ENCODE measurements around the gene RFPL4A. TPM values are rescaled to one million over a fixed set of nuclear protein-coding genes. Genes with fewer than 3 reads are reported as not detected.
"Not testable (repeated sequence)": the region's sequence is repeated elsewhere in the genome, so short reads cannot be mapped to it uniquely, and the experiment has no call there.

Gene RFPL4A
- polyA plus RNA-seq, 1 donor from 2014 or later = not detected

GRCh38 chr19:55750715-55751114 lies 8.2 kb upstream of the RFPL4A start:
- Histone ChIP-seq H3K79me2 (replicated peaks; ENCODE audit: insufficient read depth, low read length) (no peaks in the 10 kb centered on the region), H3K27me3 (ENCODE audit: insufficient read depth, low read depth, low read length) (no peaks in the 10 kb centered on the region), H3K4me3 (ENCODE audit: low read length) (no peak overlapping the region), H3K9ac (ENCODE audit: low read length) (no peak overlapping the region), H3K9me2 (ENCODE audit: insufficient read depth, low read length) (no peaks in the 10 kb centered on the region), H2AFZ (ENCODE audit: low read depth, low read length) (no peak overlapping the region), H4K20me1 (ENCODE audit: insufficient read depth) (no peaks in the 10 kb centered on the region), H3K36me3 (ENCODE audit: insufficient read depth, low read length) (no peaks in the 10 kb centered on the region), H3K4me2 (ENCODE audit: low read length) (no peak overlapping the region), H3K27ac (ENCODE audit: low read length) (no peak overlapping the region), H3F3A (ENCODE audit: insufficient read depth, low read length, poor library complexity, severe bottlenecking) (no peaks in the 10 kb centered on the region), H3K9me3 (ENCODE audit: low read length) (no peaks in the 10 kb centered on the region)
- TF ChIP-seq REST (IDR thresholded peaks at IDR 0.05; ENCODE audit: borderline replicate concordance) = no peak
- no peak for TF ChIP-seq MXI1 (conservative IDR thresholded peaks at IDR 0.05; ENCODE audit: poor library complexity, severe bottlenecking)
- no peak for TF ChIP-seq EP300 (conservative IDR thresholded peaks at IDR 0.05; ENCODE audit: poor library complexity, severe bottlenecking)
- no peak for TF ChIP-seq POLR2AphosphoS5 (IDR thresholded peaks at IDR 0.05)
- no peak for TF ChIP-seq RAD21 (conservative IDR thresholded peaks at IDR 0.05)
- no peak for TF ChIP-seq SMC3 (conservative IDR thresholded peaks at IDR 0.05; ENCODE audit: poor library complexity)
- no peak for TF ChIP-seq CTCF (IDR thresholded peaks at IDR 0.05; ENCODE audit: poor library complexity, severe bottlenecking)
- no peak for TF ChIP-seq TAF1 (IDR thresholded peaks at IDR 0.05; ENCODE audit: low read depth)
- no peak for TF ChIP-seq EZH2 (IDR thresholded peaks at IDR 0.05; ENCODE audit: borderline replicate concordance, insufficient read depth, low read length, poor library complexity, severe bottlenecking)

- no peaks in the 10 kb centered on the region for H4K20me1 ChIP-seq (ENCODE audit: insufficient read depth)
- no peaks in the 10 kb centered on the region for H3K9me2 ChIP-seq (ENCODE audit: insufficient read depth, low read length)
- TF ChIP-seq REST (IDR thresholded peaks at IDR 0.05; ENCODE audit: borderline replicate concordance) = no peak
- TF ChIP-seq RAD21 (conservative IDR thresholded peaks at IDR 0.05) = no peak
- H3K27ac ChIP-seq (ENCODE audit: low read length) = no peak overlapping the region
- no peak overlapping the region for H2AFZ ChIP-seq (ENCODE audit: low read depth, low read length)
- H3K36me3 ChIP-seq (ENCODE audit: insufficient read depth, low read length) = no peaks in the 10 kb centered on the region
- no peak overlapping the region for H3K4me2 ChIP-seq (ENCODE audit: low read length)
- no peak overlapping the region for H3K4me3 ChIP-seq (ENCODE audit: low read length)
- no peak overlapping the region for H3K9ac ChIP-seq (ENCODE audit: low read length)
- no peaks in the 10 kb centered on the region for H3F3A ChIP-seq (ENCODE audit: insufficient read depth, low read length, poor library complexity, severe bottlenecking)
- H3K9me3 ChIP-seq (ENCODE audit: low read length) = no peaks in the 10 kb centered on the region
- no peaks in the 10 kb centered on the region for H3K79me2 ChIP-seq (replicated peaks; ENCODE audit: insufficient read depth, low read length)
- H3K27me3 ChIP-seq (ENCODE audit: insufficient read depth, low read depth, low read length) = no peaks in the 10 kb centered on the region
These were observed 5.5 kb upstream of the RFPL4A start for GRCh38 chr19:55753401-55753800.

GRCh38 chr19:55756808-55757207 lies 2.1 kb upstream of the RFPL4A start:
- not testable (repeated sequence) for H3K36me3 ChIP-seq (ENCODE audit: insufficient read depth, low read length); H3K4me3 ChIP-seq (ENCODE audit: low read length); H3F3A ChIP-seq (ENCODE audit: insufficient read depth, low read length, poor library complexity, severe bottlenecking); H3K4me2 ChIP-seq (ENCODE audit: low read length); H3K9me2 ChIP-seq (ENCODE audit: insufficient read depth, low read length); H4K20me1 ChIP-seq (ENCODE audit: insufficient read depth); H3K9me3 ChIP-seq (ENCODE audit: low read length); H2AFZ ChIP-seq (ENCODE audit: low read depth, low read length); H3K9ac ChIP-seq (ENCODE audit: low read length); H3K79me2 ChIP-seq (replicated peaks; ENCODE audit: insufficient read depth, low read length); H3K27me3 ChIP-seq (ENCODE audit: insufficient read depth, low read depth, low read length); H3K27ac ChIP-seq (ENCODE audit: low read length)
